Liver (tissue), 9 donors: Measurements from ENCODE around the gene SERP2. TPM values are rescaled to one million over a fixed set of nuclear protein-coding genes. Genes with fewer than 3 reads are reported as not detected.

Experiments used
- DNase-seq: peaks from one replicate; pipeline ENCODE4 v3.0.0-alpha.2; 2017; ENCODE audit warnings: low spot score
- H3K27ac ChIP-seq, 2 donors: one replicate each; pipeline ENCODE4 v1.7.0; 2013; ENCODE audit warnings: inconsistent platforms in 2 of 2, low read length in 2 of 2, control low read depth in 1 of 2, low read depth in 1 of 2, mild to moderate bottlenecking in 1 of 2
- H3K27me3 ChIP-seq, 4 donors: one replicate each; pipeline versions ENCODE4 v1.6.1 to v1.7.0; 2013; ENCODE audit warnings: low read length in 3 of 4, inconsistent platforms in 1 of 4, mild to moderate bottlenecking in 1 of 4, moderate library complexity in 1 of 4; ENCODE audit not compliant: control insufficient read depth in 4 of 4, insufficient read depth in 4 of 4
- H3K36me3 ChIP-seq, 4 donors: one replicate each; pipeline versions ENCODE4 v1.6.1 to v1.7.0; 2013; ENCODE audit warnings: low read length in 3 of 4, mild to moderate bottlenecking in 3 of 4, low read depth in 1 of 4, moderate library complexity in 1 of 4; ENCODE audit not compliant: control insufficient read depth in 4 of 4, insufficient read depth in 3 of 4
- H3K4me1 ChIP-seq, 4 donors: one replicate each; pipeline versions ENCODE4 v1.6.1 to v1.7.0; 2013; ENCODE audit warnings: low read length in 3 of 4, mild to moderate bottlenecking in 3 of 4, moderate library complexity in 1 of 4; ENCODE audit not compliant: control insufficient read depth in 4 of 4, insufficient read depth in 4 of 4
- H3K4me3 ChIP-seq, 3 donors: one replicate each; pipeline versions ENCODE4 v1.6.1 to v1.7.0; 2013; ENCODE audit warnings: low read length in 3 of 3, control low read depth in 1 of 3, low read depth in 1 of 3, mild to moderate bottlenecking in 1 of 3
- H3K9ac ChIP-seq, 2 donors: one replicate each; pipeline ENCODE4 v1.7.0; 2013; ENCODE audit warnings: low read length in 2 of 2, mild to moderate bottlenecking in 2 of 2, moderate library complexity in 2 of 2, control low read depth in 1 of 2, low read depth in 1 of 2
- H3K9me3 ChIP-seq, 4 donors: one replicate each; pipeline versions ENCODE4 v1.6.1 to v1.7.0; 2013; ENCODE audit warnings: low read length in 3 of 4; ENCODE audit not compliant: control insufficient read depth in 4 of 4
- ATF3 ChIP-seq: IDR thresholded peaks from 2 replicates; pipeline ENCODE4 v1.6.1; 2016; ENCODE audit warnings: antibody characterized with exemption
- EGR1 ChIP-seq, 2 donors: IDR thresholded peaks; 2 replicates each; pipeline ENCODE4 v1.6.1; 2016 to 2018; ENCODE audit warnings: antibody characterized with exemption in 2 of 2, low read depth in 2 of 2
- FOXA2 ChIP-seq: IDR thresholded peaks from 2 replicates; pipeline ENCODE4 v1.6.1; 2016; ENCODE audit warnings: antibody characterized with exemption
- GABPA ChIP-seq, 2 donors: IDR thresholded peaks in 1 of 2; conservative IDR thresholded peaks in 1 of 2; 2 replicates each; pipeline ENCODE4 v1.6.1; 2016; ENCODE audit warnings: antibody characterized with exemption in 2 of 2, mild to moderate bottlenecking in 1 of 2, moderate library complexity in 1 of 2
- HNF4A ChIP-seq, 2 donors: conservative IDR thresholded peaks; 2 replicates each; pipeline ENCODE4 v1.6.1; 2016; ENCODE audit warnings: antibody characterized with exemption in 2 of 2, mild to moderate bottlenecking in 2 of 2
- HNF4G ChIP-seq: IDR thresholded peaks from 2 replicates; pipeline ENCODE4 v1.6.1; 2016; ENCODE audit warnings: antibody characterized with exemption
- JUND ChIP-seq, 2 donors: IDR thresholded peaks; 2 replicates each; pipeline ENCODE4 v1.6.1; 2016; ENCODE audit warnings: antibody characterized with exemption in 2 of 2
- NR2F2 ChIP-seq: IDR thresholded peaks from 2 replicates; pipeline ENCODE4 v1.6.1; 2016; ENCODE audit warnings: antibody characterized with exemption
- RXRA ChIP-seq, 2 donors: IDR thresholded peaks; 2 replicates each; pipeline ENCODE4 v1.6.1; 2017 to 2018; ENCODE audit warnings: antibody characterized with exemption in 2 of 2, mild to moderate bottlenecking in 1 of 2
- SP1 ChIP-seq: IDR thresholded peaks from 2 replicates; pipeline ENCODE4 v1.6.1; 2018; ENCODE audit warnings: antibody characterized with exemption, mild to moderate bottlenecking
- TAF1 ChIP-seq: conservative IDR thresholded peaks from 2 replicates; pipeline ENCODE4 v1.6.1; 2016; ENCODE audit warnings: antibody characterized with exemption, mild to moderate bottlenecking
- YY1 ChIP-seq: IDR thresholded peaks from 2 replicates; pipeline ENCODE4 v1.6.1; 2016; ENCODE audit warnings: antibody characterized with exemption, mild to moderate bottlenecking
- ZBTB33 ChIP-seq: IDR thresholded peaks from 2 replicates; pipeline ENCODE4 v1.6.1; 2016; ENCODE audit warnings: antibody characterized with exemption
- WGBS: extraction: QIAGEN DNeasy Blood & Tissue Kit; methylation state at CpG from one replicate; pipeline ENCODE4 v1.1.7; 2013; 5-methylcytosine and 5-hydroxymethylcytosine counted together
- polyA plus RNA-seq, 2 donors: library from polyadenylated mRNA; stranded (reverse) in 1 of 2; unstranded in 1 of 2; fragments of 200-250 nt in 1 of 2; fragments of >200 nt in 1 of 2; fragmentation: Nextera tagmentation in 1 of 2; extraction: Ambion mirVana in 1 of 2; gene quantifications; one replicate each; pipeline versions ENCODE4 v1.2.1 to v1.2.3, GENCODE V29; 2013 to 2015
- total RNA-seq, 2 donors: library from RNA; depleted of rRNA; stranded (reverse); fragments of >200 nt; gene quantifications; one replicate each; pipeline ENCODE4 v1.2.3, GENCODE V29; 2014
- TF ChIP-seq, protein P1 (sequence below): fragments of 150-350 bp; IDR thresholded peaks from 2 replicates; pipeline ENCODE4 v1.5.1; 2017; ENCODE audit warnings: improper control_type of control experiment, low read depth, low read length; ENCODE audit not compliant: missing input control
- TF ChIP-seq, protein P2 (sequence below): IDR thresholded peaks from 2 replicates; pipeline ENCODE4 v1.6.1; 2016; ENCODE audit warnings: antibody characterized with exemption
- donor health status: healthy.
- donor health status: healthy.
- donor health status: healthy.
- donor health status: healthy.
- donor health status: healthy.

Gene SERP2
- total and polyA plus RNA-seq, 4 donors = 2.0 to 4.6 (median 3.6) TPM

- Histone ChIP-seq H3K4me3 (no peak overlapping the region), H3K9ac (no peak overlapping the region), H3K36me3 (no peaks in the 10 kb centered on the region), H3K27me3 (no peaks in the 10 kb centered on the region), H3K9me3 (no peaks in the 10 kb centered on the region), H3K4me1 (peaks cover 0 to 6% (median 0%) of the 10 kb centered on the region in 4 donors), H3K27ac (no peak overlapping the region)
- TF ChIP-seq YY1 = no peak
- TF ChIP-seq RXRA (IDR thresholded peaks at IDR 0.05) = no peak
- TF ChIP-seq, protein P1, sequence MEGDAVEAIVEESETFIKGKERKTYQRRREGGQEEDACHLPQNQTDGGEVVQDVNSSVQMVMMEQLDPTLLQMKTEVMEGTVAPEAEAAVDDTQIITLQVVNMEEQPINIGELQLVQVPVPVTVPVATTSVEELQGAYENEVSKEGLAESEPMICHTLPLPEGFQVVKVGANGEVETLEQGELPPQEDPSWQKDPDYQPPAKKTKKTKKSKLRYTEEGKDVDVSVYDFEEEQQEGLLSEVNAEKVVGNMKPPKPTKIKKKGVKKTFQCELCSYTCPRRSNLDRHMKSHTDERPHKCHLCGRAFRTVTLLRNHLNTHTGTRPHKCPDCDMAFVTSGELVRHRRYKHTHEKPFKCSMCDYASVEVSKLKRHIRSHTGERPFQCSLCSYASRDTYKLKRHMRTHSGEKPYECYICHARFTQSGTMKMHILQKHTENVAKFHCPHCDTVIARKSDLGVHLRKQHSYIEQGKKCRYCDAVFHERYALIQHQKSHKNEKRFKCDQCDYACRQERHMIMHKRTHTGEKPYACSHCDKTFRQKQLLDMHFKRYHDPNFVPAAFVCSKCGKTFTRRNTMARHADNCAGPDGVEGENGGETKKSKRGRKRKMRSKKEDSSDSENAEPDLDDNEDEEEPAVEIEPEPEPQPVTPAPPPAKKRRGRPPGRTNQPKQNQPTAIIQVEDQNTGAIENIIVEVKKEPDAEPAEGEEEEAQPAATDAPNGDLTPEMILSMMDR = no peak
- no peak for TF ChIP-seq TAF1
- no peak for TF ChIP-seq FOXA2
- DNase-seq = no peak
- WGBS = 65% methylated on average over 3 of the region's 3 CpGs
Observed at GRCh38 chr13:44354884-44355283, 18.7 kb upstream of the SERP2 start.

DNA sequence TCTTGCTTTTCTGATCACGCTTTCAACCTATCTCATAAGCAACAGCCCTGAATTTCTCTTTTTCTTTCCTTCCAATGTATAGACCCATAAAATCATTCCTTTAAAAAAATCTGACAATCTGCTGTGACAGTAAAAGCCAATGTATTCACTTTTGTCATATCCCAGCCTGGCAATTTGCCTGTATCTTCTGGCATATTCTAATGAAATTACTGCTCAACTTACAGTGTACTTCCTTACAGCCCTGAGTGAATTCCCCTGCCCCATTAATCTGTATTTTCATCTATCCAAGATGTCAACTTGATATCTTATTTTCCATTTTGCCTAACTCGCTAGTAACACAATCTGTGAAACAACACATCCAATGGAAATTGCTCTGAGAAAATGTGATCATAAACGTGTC, 18.0 kb upstream of the SERP2 start:
- DNase-seq = no peak
- 87% methylated on average over 3 of the region's 3 CpGs for WGBS
- TF ChIP-seq, protein P1 = no peak
- TF ChIP-seq TAF1 = no peak
- TF ChIP-seq, protein P2, sequence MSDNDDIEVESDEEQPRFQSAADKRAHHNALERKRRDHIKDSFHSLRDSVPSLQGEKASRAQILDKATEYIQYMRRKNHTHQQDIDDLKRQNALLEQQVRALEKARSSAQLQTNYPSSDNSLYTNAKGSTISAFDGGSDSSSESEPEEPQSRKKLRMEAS = no peak
- no peak for TF ChIP-seq JUND (IDR thresholded peaks at IDR 0.05)
- no peak for TF ChIP-seq ATF3
- TF ChIP-seq NR2F2 = no peak
- no peak for TF ChIP-seq SP1
- TF ChIP-seq HNF4G = no peak
- TF ChIP-seq RXRA (IDR thresholded peaks at IDR 0.05) = no peak
- no peak for TF ChIP-seq HNF4A (conservative IDR thresholded peaks at IDR 0.05)
- TF ChIP-seq GABPA (IDR thresholded peaks at IDR 0.05 in 1 of 2, conservative IDR thresholded peaks at IDR 0.05 in 1 of 2) = no peak
- no peak for TF ChIP-seq EGR1 (IDR thresholded peaks at IDR 0.05; ENCODE audit: low read depth in 2 of 2)
- TF ChIP-seq ZBTB33 = no peak
- H3K27me3 ChIP-seq = no peaks in the 10 kb centered on the region
- peaks cover 0 to 6% (median 0%) of the 10 kb centered on the region in 4 donors for H3K4me1 ChIP-seq
- H3K27ac ChIP-seq = no peak overlapping the region
- H3K36me3 ChIP-seq = no peaks in the 10 kb centered on the region
- H3K9ac ChIP-seq = no peak overlapping the region
- H3K4me3 ChIP-seq = no peak overlapping the region
- no peaks in the 10 kb centered on the region for H3K9me3 ChIP-seq
